ENCODE data around the gene EPB41L4A. TPM values are rescaled to one million over a fixed set of nuclear protein-coding genes. Genes with fewer than 3 reads are reported as not detected.

EPB41L4A gene
- total RNA-seq, 6 donors from 2014 or later: 15.9 to 45.1 (median 28.1) TPM

GRCh38 chr5:112418659-112419163 is 366 bp downstream of the EPB41L4A start:
- ATAC-seq (ENCODE audit: low FRiP score in 2 of 2) (peak in 1 of 2 donors; percentile 3), DNase-seq (peak in 1 of 2 donors; percentile 85)
- no peaks in the 10 kb centered on the region for H3K36me3 ChIP-seq
- no peaks in the 10 kb centered on the region for H3K9me3 ChIP-seq
- H3K4me3 ChIP-seq: peak overlapping the region; percentile 72 to 84 (median 76)
- 2 to 3% methylated on average over 13 to 38 of the region's 39 CpGs for WGBS, 2 donors
- H3K27me3 ChIP-seq: peaks cover 0 to 14% (median 0%) of the 10 kb centered on the region in 4 donors
- TF ChIP-seq POLR2AphosphoS5 (IDR thresholded peaks at IDR 0.05) (no peak), POLR2A (IDR thresholded peaks at IDR 0.05) (no peak), CTCF (IDR thresholded peaks at IDR 0.05) (peak in 1 of 6 experiments; percentile 4), EP300 (IDR thresholded peaks at IDR 0.05) (no peak)
- H3K27ac ChIP-seq: peak overlapping the region; percentile 77 to 91 (median 84)
- H3K4me1 ChIP-seq: peaks cover 0 to 26% (median 7%) of the 10 kb centered on the region in 4 donors

GRCh38 chr5:112417931-112418658 is 982 bp downstream of the EPB41L4A start:
- 2% methylated on average over 26 of the region's 26 CpGs for WGBS, 2 donors
- ATAC-seq (ENCODE audit: low FRiP score in 2 of 2) (no peak), DNase-seq (peak in 1 of 2 donors; percentile 28)
- H3K4me1 ChIP-seq: peaks cover 0 to 26% (median 7%) of the 10 kb centered on the region in 4 donors
- TF ChIP-seq POLR2AphosphoS5 (IDR thresholded peaks at IDR 0.05) (peak in 1 of 2 donors; percentile 29), POLR2A (IDR thresholded peaks at IDR 0.05) (peak in 2 of 4 donors; percentile 19 to 24), CTCF (IDR thresholded peaks at IDR 0.05) (no peak), EP300 (IDR thresholded peaks at IDR 0.05) (no peak)
- peak overlapping the region; percentile 72 to 84 (median 76) for H3K4me3 ChIP-seq
- no peaks in the 10 kb centered on the region for H3K36me3 ChIP-seq
- H3K27ac ChIP-seq: peak overlapping the region; percentile 77 to 91 (median 84)
- H3K27me3 ChIP-seq: peaks cover 0 to 14% (median 0%) of the 10 kb centered on the region in 4 donors
- H3K9me3 ChIP-seq: no peaks in the 10 kb centered on the region

GRCh38 chr5:112415552-112415951 is 3.5 kb downstream of the EPB41L4A start:
- Histone ChIP-seq H3K36me3 (no peaks in the 10 kb centered on the region), H3K9me3 (no peaks in the 10 kb centered on the region), H3K27ac (peak overlapping the region in 1 of 4 donors; percentile 4), H3K27me3 (peaks cover 0 to 14% (median 0%) of the 10 kb centered on the region in 4 donors), H3K4me1 (peaks cover 5 to 29% (median 12%) of the 10 kb centered on the region in 4 donors), H3K4me3 (no peak overlapping the region)
- WGBS, 2 donors: 71 to 74% methylated on average over 2 of the region's 2 CpGs
- DNase-seq (no peak), ATAC-seq (ENCODE audit: low FRiP score in 2 of 2) (no peak)
- no peak for TF ChIP-seq POLR2AphosphoS5 (IDR thresholded peaks at IDR 0.05)
- no peak for TF ChIP-seq POLR2A (IDR thresholded peaks at IDR 0.05)
- no peak for TF ChIP-seq EP300 (IDR thresholded peaks at IDR 0.05)
- TF ChIP-seq CTCF (IDR thresholded peaks at IDR 0.05): no peak

- Histone ChIP-seq H3K36me3 (no peaks in the 10 kb centered on the region), H3K4me3 (no peak overlapping the region), H3K27me3 (no peaks in the 10 kb centered on the region), H3K27ac (no peak overlapping the region), H3K4me1 (peaks cover 9 to 10% (median 9%) of the 10 kb centered on the region in 4 donors), H3K9me3 (no peaks in the 10 kb centered on the region)
- no peak for ATAC-seq (ENCODE audit: low FRiP score in 2 of 2)
- TF ChIP-seq POLR2AphosphoS5 (IDR thresholded peaks at IDR 0.05) (no peak), CTCF (IDR thresholded peaks at IDR 0.05) (no peak), EP300 (IDR thresholded peaks at IDR 0.05) (no peak), POLR2A (IDR thresholded peaks at IDR 0.05) (no peak)
- WGBS, 2 donors: 83 to 91% methylated on average over 3 of the region's 3 CpGs
- no peak for DNase-seq
Measured at GRCh38 chr5:112413611-112414010, 5.5 kb downstream of the EPB41L4A start.
